Measurements from ENCODE around the gene CA11. TPM values are rescaled to one million over a fixed set of nuclear protein-coding genes. Genes with fewer than 3 reads are reported as not detected.

Gene CA11
- total and polyA plus RNA-seq, 9 of the 15 experiments (the other 6 are each of a cell fraction or from before 2014, with no cell fraction given), result 2.9 to 19.9 (median 8.3) TPM

DNA sequence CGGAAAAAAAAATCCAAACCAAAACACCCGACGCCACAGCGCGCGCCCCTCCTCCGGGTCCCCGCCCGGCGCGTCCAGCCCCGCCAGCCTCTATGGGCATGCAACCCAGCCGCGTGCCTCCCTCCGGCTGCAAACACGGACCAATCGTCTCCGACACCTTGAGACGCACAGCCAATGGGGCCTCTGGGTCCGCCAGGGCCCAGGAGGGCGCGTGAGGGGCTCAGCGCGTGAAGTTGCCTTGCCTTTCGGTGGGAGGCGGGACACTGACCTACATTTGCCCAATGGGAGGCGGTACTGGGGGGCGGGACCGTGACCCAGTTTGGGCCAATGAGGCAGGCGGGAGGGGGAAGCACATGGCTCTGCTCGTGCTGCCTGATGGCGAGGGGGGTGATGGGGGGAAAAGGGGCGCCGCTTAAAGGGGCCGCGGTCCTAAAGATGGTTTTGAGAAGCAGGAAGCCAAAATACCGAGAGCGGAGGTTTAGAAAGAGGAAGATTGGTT, 8.5 kb downstream of the CA11 start (continued):
- TF ChIP-seq, protein P1, sequence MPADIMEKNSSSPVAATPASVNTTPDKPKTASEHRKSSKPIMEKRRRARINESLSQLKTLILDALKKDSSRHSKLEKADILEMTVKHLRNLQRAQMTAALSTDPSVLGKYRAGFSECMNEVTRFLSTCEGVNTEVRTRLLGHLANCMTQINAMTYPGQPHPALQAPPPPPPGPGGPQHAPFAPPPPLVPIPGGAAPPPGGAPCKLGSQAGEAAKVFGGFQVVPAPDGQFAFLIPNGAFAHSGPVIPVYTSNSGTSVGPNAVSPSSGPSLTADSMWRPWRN (IDR thresholded peaks at IDR 0.05; ENCODE audit: low read depth), result no peak
- TF ChIP-seq MAZ (CRISPR knock-in tag; conservative IDR thresholded peaks at IDR 0.05 in 1 of 2, IDR thresholded peaks at IDR 0.05 in 1 of 2), result peak; percentile 93 to 96
- TF ChIP-seq, protein P2, sequence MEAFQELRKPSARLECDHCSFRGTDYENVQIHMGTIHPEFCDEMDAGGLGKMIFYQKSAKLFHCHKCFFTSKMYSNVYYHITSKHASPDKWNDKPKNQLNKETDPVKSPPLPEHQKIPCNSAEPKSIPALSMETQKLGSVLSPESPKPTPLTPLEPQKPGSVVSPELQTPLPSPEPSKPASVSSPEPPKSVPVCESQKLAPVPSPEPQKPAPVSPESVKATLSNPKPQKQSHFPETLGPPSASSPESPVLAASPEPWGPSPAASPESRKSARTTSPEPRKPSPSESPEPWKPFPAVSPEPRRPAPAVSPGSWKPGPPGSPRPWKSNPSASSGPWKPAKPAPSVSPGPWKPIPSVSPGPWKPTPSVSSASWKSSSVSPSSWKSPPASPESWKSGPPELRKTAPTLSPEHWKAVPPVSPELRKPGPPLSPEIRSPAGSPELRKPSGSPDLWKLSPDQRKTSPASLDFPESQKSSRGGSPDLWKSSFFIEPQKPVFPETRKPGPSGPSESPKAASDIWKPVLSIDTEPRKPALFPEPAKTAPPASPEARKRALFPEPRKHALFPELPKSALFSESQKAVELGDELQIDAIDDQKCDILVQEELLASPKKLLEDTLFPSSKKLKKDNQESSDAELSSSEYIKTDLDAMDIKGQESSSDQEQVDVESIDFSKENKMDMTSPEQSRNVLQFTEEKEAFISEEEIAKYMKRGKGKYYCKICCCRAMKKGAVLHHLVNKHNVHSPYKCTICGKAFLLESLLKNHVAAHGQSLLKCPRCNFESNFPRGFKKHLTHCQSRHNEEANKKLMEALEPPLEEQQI (IDR thresholded peaks at IDR 0.05), result no peak
- no peak; a peak in 1 of 4 replicates for TF ChIP-seq SIX5 (IDR thresholded peaks at IDR 0.05; ENCODE audit: borderline replicate concordance in 1 of 2, insufficient read depth in 1 of 2, low read depth in 1 of 2, low read length in 2 of 2)
- no peak for TF ChIP-seq IRF2 (CRISPR knock-in tag; IDR thresholded peaks at IDR 0.05)
- peak; percentile 61; the same call in 1 of the 2 replicates for TF ChIP-seq JUN (IDR thresholded peaks at IDR 0.05; ENCODE audit: borderline replicate concordance, low read depth, low read length)
- TF ChIP-seq JUN (CRISPR knock-in tag; IDR thresholded peaks at IDR 0.05; ENCODE audit: borderline replicate concordance), result no peak; the same call in 1 of the 2 replicates
- TF ChIP-seq ZNF41 (CRISPR knock-in tag; conservative IDR thresholded peaks at IDR 0.05), result no peak
- 0 out of 2 replicates have a peak, but pooled peaks have one; percentile 35 for TF ChIP-seq ZKSCAN1 (IDR thresholded peaks at IDR 0.05; ENCODE audit: low read depth, low read length)
- no peak for TF ChIP-seq ZFP1 (CRISPR knock-in tag; IDR thresholded peaks at IDR 0.05)
- peak; percentile 77 for TF ChIP-seq CHD2 (IDR thresholded peaks at IDR 0.05; ENCODE audit: low read depth, low read length)
- no peak for TF ChIP-seq BMI1 (IDR thresholded peaks at IDR 0.05; ENCODE audit: low read length)
- peak; percentile 62; the same call in 1 of the 2 replicates for TF ChIP-seq SP1 (CRISPR knock-in tag; IDR thresholded peaks at IDR 0.05)
- peak; percentile 84; the same call in 1 of the 2 replicates for TF ChIP-seq NKRF (IDR thresholded peaks at IDR 0.05; ENCODE audit: borderline replicate concordance)
- TF ChIP-seq CBX2 (IDR thresholded peaks at IDR 0.05; ENCODE audit: insufficient read depth, low read length, poor library complexity, severe bottlenecking), result no peak
- no peak for TF ChIP-seq SMARCA4 (IDR thresholded peaks at IDR 0.05)
- 0 out of 2 replicates have a peak, but pooled peaks have one; percentile 2 for TF ChIP-seq CEBPB (tag; IDR thresholded peaks at IDR 0.05)
- TF ChIP-seq SMARCE1 (IDR thresholded peaks at IDR 0.05), result no peak

Measured in K562 (cell line).